Esophagus muscularis mucosa (tissue), 4 donors: Measurements from ENCODE around the gene STARD13. TPM values are rescaled to one million over a fixed set of nuclear protein-coding genes. Genes with fewer than 3 reads are reported as not detected.

Source experiments
- DNase-seq: peaks from one replicate; pipeline ENCODE4 v3.0.0-alpha.2; 2017; ENCODE audit errors: extremely low spot score
- H3K27ac ChIP-seq, 4 donors: fragments of 200-600 bp; sonication (generic); replicated peaks in 1 of 4; 1 replicate in 3 of 4; 2 replicates in 1 of 4; pipeline ENCODE4 v1.5.1; 2016 to 2019; ENCODE audit warnings: mild to moderate bottlenecking in 1 of 4
- H3K27me3 ChIP-seq, 4 donors: fragments of 200-600 bp; sonication (generic); one replicate each; pipeline versions ENCODE4 v1.5.1 to v1.6.0; 2016 to 2019
- H3K36me3 ChIP-seq, 4 donors: fragments of 200-600 bp; sonication (generic); one replicate each; pipeline ENCODE4 v1.5.1; 2016 to 2019
- H3K4me1 ChIP-seq, 4 donors: fragments of 200-600 bp; sonication (generic); one replicate each; pipeline ENCODE4 v1.5.1; 2016 to 2019
- H3K4me3 ChIP-seq, 4 donors: fragments of 200-600 bp; sonication (generic); 1 replicate in 2 of 4; 2 replicates in 2 of 4; pipeline ENCODE4 v1.5.1; 2016 to 2019; ENCODE audit warnings: mild to moderate bottlenecking in 4 of 4, moderate library complexity in 1 of 4
- H3K9me3 ChIP-seq, 4 donors: fragments of 200-600 bp; sonication (generic); 1 replicate in 3 of 4; 2 replicates in 1 of 4; pipeline ENCODE4 v1.5.1; 2016 to 2019
- EP300 ChIP-seq: sonication (generic); formaldehyde crosslinking; IDR thresholded peaks from one replicate; pipeline ENCODE4 v1.6.1; 2017; ENCODE audit warnings: antibody characterized with exemption
- POLR2A ChIP-seq: fragments of 450-650 bp; IDR thresholded peaks from one replicate; pipeline ENCODE4 v1.6.1; 2017; ENCODE audit warnings: antibody characterized with exemption, moderate library complexity, mild to moderate bottlenecking, low read depth
- POLR2AphosphoS5 ChIP-seq, 2 donors: sonication (generic); formaldehyde crosslinking; IDR thresholded peaks; one replicate each; pipeline ENCODE4 v1.6.1; 2017; ENCODE audit warnings: antibody characterized with exemption in 2 of 2
- WGBS: methylation state at CpG from one replicate; pipeline ENCODE4 v1.1.5; 2018; 5-methylcytosine and 5-hydroxymethylcytosine counted together
- intact Hi-C: fragments of 100-400 bp; cut with DNase I; formaldehyde crosslinking; loops from one replicate; pipeline ENCODE4 v1.15.1; 2023
- total RNA-seq, 4 donors: library from RNA; depleted of rRNA; stranded (reverse); fragments of >200 nt; gene quantifications; one replicate each; pipeline versions ENCODE4 v1.1.0 to v1.2.1, GENCODE V29; 2016
- TF ChIP-seq, protein P1 (sequence below), 3 experiments: fragments of 200-600 bp in 2 of 3; fragments of 450-650 bp in 1 of 3; sonication (generic) in 2 of 3; IDR thresholded peaks; one replicate each; pipeline ENCODE4 v1.5.1; 2017 to 2019; ENCODE audit warnings: antibody characterized with exemption in 3 of 3, mild to moderate bottlenecking in 2 of 3, moderate library complexity in 1 of 3

Gene STARD13
- total RNA-seq, 4 donors from 2014 or later, result 44.9 to 59.2 (median 56.2) TPM

- Histone ChIP-seq H3K27me3 (no peaks in the 10 kb centered on the region), H3K36me3 (peaks cover 0 to 4% (median 0%) of the 10 kb centered on the region in 4 donors), H3K27ac (no peak overlapping the region), H3K4me1 (no peaks in the 10 kb centered on the region), H3K4me3 (no peak overlapping the region), H3K9me3 (no peaks in the 10 kb centered on the region)
- TF ChIP-seq POLR2A, result no peak
- TF ChIP-seq, protein P1, sequence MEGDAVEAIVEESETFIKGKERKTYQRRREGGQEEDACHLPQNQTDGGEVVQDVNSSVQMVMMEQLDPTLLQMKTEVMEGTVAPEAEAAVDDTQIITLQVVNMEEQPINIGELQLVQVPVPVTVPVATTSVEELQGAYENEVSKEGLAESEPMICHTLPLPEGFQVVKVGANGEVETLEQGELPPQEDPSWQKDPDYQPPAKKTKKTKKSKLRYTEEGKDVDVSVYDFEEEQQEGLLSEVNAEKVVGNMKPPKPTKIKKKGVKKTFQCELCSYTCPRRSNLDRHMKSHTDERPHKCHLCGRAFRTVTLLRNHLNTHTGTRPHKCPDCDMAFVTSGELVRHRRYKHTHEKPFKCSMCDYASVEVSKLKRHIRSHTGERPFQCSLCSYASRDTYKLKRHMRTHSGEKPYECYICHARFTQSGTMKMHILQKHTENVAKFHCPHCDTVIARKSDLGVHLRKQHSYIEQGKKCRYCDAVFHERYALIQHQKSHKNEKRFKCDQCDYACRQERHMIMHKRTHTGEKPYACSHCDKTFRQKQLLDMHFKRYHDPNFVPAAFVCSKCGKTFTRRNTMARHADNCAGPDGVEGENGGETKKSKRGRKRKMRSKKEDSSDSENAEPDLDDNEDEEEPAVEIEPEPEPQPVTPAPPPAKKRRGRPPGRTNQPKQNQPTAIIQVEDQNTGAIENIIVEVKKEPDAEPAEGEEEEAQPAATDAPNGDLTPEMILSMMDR (IDR thresholded peaks at IDR 0.05), result no peak
- no peak for TF ChIP-seq POLR2AphosphoS5 (IDR thresholded peaks at IDR 0.05)
- TF ChIP-seq EP300, result no peak
- WGBS, result 96% methylated on average over 18 of the region's 18 CpGs
- intact Hi-C loops, result no loop called here
- DNase-seq, result no peak
Measured at GRCh38 chr13:33066329-33066728, 219.2 kb downstream of the STARD13 start.

- H3K4me3 ChIP-seq, result no peak overlapping the region
- H3K27me3 ChIP-seq, result no peaks in the 10 kb centered on the region
- H3K4me1 ChIP-seq, result peaks cover 12 to 22% (median 18%) of the 10 kb centered on the region in 4 donors
- no peak for DNase-seq
- TF ChIP-seq POLR2AphosphoS5 (IDR thresholded peaks at IDR 0.05), result no peak
- intact Hi-C loops, result no loop called here
- no peak overlapping the region for H3K27ac ChIP-seq
- no peaks in the 10 kb centered on the region for H3K9me3 ChIP-seq
- peaks cover 0 to 7% (median 0%) of the 10 kb centered on the region in 4 donors for H3K36me3 ChIP-seq
- 94% methylated on average over 15 of the region's 15 CpGs for WGBS
Measured at GRCh38 chr13:33060815-33061214, 224.7 kb downstream of the STARD13 start.

DNA sequence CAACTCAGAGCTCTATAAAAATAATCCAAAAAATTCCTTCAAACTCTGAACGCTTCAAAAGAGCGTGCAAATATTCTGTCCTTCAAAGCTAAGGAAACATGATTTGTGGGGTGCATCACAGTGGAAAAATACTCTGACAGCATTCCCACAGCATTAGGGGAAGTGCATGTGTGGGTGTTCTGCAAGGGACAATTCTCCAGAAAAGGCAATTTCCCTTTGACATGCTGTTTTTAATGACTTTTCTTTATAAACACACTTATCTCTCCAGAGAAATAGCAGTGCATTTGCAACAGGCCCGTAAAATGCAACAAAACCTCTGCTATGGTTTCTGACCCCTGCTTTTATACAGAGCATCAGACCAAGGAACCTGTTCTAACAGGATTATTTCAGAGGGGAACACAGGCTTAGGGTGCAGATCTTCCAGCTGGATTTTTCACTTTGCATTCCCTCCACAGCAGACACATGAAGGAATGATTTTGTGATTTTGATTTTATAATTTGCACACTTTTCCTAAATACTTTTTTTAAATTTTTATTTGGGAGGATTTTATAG lies 226.7 kb downstream of the STARD13 start:
- peaks cover 12 to 22% (median 18%) of the 10 kb centered on the region in 4 donors for H3K4me1 ChIP-seq
- H3K9me3 ChIP-seq, result no peaks in the 10 kb centered on the region
- H3K27me3 ChIP-seq, result no peaks in the 10 kb centered on the region
- DNase-seq, result no peak
- H3K4me3 ChIP-seq, result no peak overlapping the region
- TF ChIP-seq POLR2A, result no peak
- no peak for TF ChIP-seq EP300
- TF ChIP-seq, protein P1 (IDR thresholded peaks at IDR 0.05), result no peak
- TF ChIP-seq POLR2AphosphoS5 (IDR thresholded peaks at IDR 0.05), result no peak
- intact Hi-C loops, result no loop called here
- WGBS, result 66% methylated on average over 3 of the region's 3 CpGs
- no peak overlapping the region for H3K27ac ChIP-seq
- H3K36me3 ChIP-seq, result peaks cover 0 to 7% (median 0%) of the 10 kb centered on the region in 4 donors

GRCh38 chr13:33057019-33057780 lies 228.4 kb downstream of the STARD13 start:
- intact Hi-C loops, result no loop called here
- TF ChIP-seq POLR2A (no peak), POLR2AphosphoS5 (IDR thresholded peaks at IDR 0.05) (no peak), EP300 (no peak)
- TF ChIP-seq, protein P1 (IDR thresholded peaks at IDR 0.05), result peak in 2 of 3 experiments; percentile 27 to 51
- no peak for DNase-seq
- peaks cover 0 to 7% (median 0%) of the 10 kb centered on the region in 4 donors for H3K36me3 ChIP-seq
- H3K4me1 ChIP-seq, result peaks cover 18 to 27% (median 24%) of the 10 kb centered on the region in 4 donors
- no peaks in the 10 kb centered on the region for H3K27me3 ChIP-seq
- 71% methylated on average over 8 of the region's 9 CpGs for WGBS
- peak overlapping the region in 2 of 4 donors; percentile 45 to 53 for H3K27ac ChIP-seq
- no peak overlapping the region for H3K4me3 ChIP-seq
- no peaks in the 10 kb centered on the region for H3K9me3 ChIP-seq

- WGBS, result 82% methylated on average over 7 of the region's 7 CpGs
- no peaks in the 10 kb centered on the region for H3K27me3 ChIP-seq
- peak overlapping the region in 3 of 4 donors; percentile 35 to 61 (median 47) for H3K27ac ChIP-seq
- no peak overlapping the region for H3K4me3 ChIP-seq
- H3K9me3 ChIP-seq, result no peaks in the 10 kb centered on the region
- intact Hi-C loops, result no loop called here
- H3K4me1 ChIP-seq, result peaks cover 18 to 27% (median 24%) of the 10 kb centered on the region in 4 donors
- no peak for DNase-seq
- TF ChIP-seq POLR2A, result no peak
- TF ChIP-seq, protein P1 (IDR thresholded peaks at IDR 0.05), result no peak
- TF ChIP-seq EP300, result no peak
- TF ChIP-seq POLR2AphosphoS5 (IDR thresholded peaks at IDR 0.05), result no peak
- H3K36me3 ChIP-seq, result no peaks in the 10 kb centered on the region
Measured at GRCh38 chr13:33053397-33054066, 232.0 kb downstream of the STARD13 start.
